ENCODE data around the gene GPR143.

GRCh38 chrX:9759337-9759736 lies 6.3 kb downstream of the GPR143 start:
- TF ChIP-seq CTCF (optimal IDR thresholded peaks at IDR 0.05 in 1 of 3, IDR thresholded peaks at IDR 0.05 in 1 of 3, conservative IDR thresholded peaks at IDR 0.05 in 1 of 3; ENCODE audit: extremely low read depth in 1 of 3, insufficient read depth in 2 of 3, low read length in 3 of 3) (no peak), EZH2 (IDR thresholded peaks at IDR 0.05; ENCODE audit: low read length) (no peak)
